ENCODE data around the gene FAT1. TPM values are rescaled to one million over a fixed set of nuclear protein-coding genes. Genes with fewer than 3 reads are reported as not detected.
A peak's percentile ranks its signal among the peaks of the same experiment; 100 is the strongest.

FAT1 gene
- total RNA-seq, 4 donors from 2014 or later = 73.1 to 95.6 (median 76.5) TPM

- intact Hi-C loops (cut with DNase I) = no loop called here
- no peaks in the 10 kb centered on the region for H3K36me3 ChIP-seq
- no peaks in the 10 kb centered on the region for H3K9me3 ChIP-seq
- TF ChIP-seq POLR2A (IDR thresholded peaks at IDR 0.05) (no peak), CTCF (IDR thresholded peaks at IDR 0.05) (no peak)
- peak; percentile 29 to 40 for DNase-seq
- H3K27me3 ChIP-seq = no peaks in the 10 kb centered on the region
- peak overlapping the region in 1 of 3 donors; percentile 8 for H3K4me3 ChIP-seq (replicated peaks in 1 of 3)
- H3K4me1 ChIP-seq = peaks cover 0 to 16% of the 10 kb centered on the region in 2 donors
- WGBS, 2 donors = 3% methylated on average over 12 of the region's 12 CpGs
- no peak overlapping the region for H3K27ac ChIP-seq
Observed at GRCh38 chr4:186554539-186554913, 169.1 kb downstream of the FAT1 start.

GRCh38 chr4:186553717-186554116, 169.9 kb downstream of the FAT1 start:
- no peak for TF ChIP-seq POLR2A (IDR thresholded peaks at IDR 0.05)
- TF ChIP-seq CTCF (IDR thresholded peaks at IDR 0.05) = no peak
- intact Hi-C loops (cut with DNase I) = no loop called here
- no peaks in the 10 kb centered on the region for H3K36me3 ChIP-seq
- H3K4me1 ChIP-seq = peaks cover 0 to 16% of the 10 kb centered on the region in 2 donors
- no peak overlapping the region for H3K27ac ChIP-seq
- no peak overlapping the region for H3K4me3 ChIP-seq (replicated peaks in 1 of 3)
- no peaks in the 10 kb centered on the region for H3K9me3 ChIP-seq
- WGBS, 2 donors = 51 to 57% methylated on average over 13 of the region's 13 CpGs
- H3K27me3 ChIP-seq = no peaks in the 10 kb centered on the region
- no peak for DNase-seq

- 91 to 92% methylated on average over 2 of the region's 2 CpGs for WGBS, 2 donors
- Histone ChIP-seq H3K36me3 (no peaks in the 10 kb centered on the region), H3K27me3 (no peaks in the 10 kb centered on the region)
Observed at GRCh38 chr4:186551849-186552248, 171.8 kb downstream of the FAT1 start.

GRCh38 chr4:186545436-186545835, 178.2 kb downstream of the FAT1 start:
- WGBS, 2 donors = 79 to 83% methylated on average over 7 of the region's 7 CpGs
- Histone ChIP-seq H3K36me3 (no peaks in the 10 kb centered on the region), H3K27me3 (no peaks in the 10 kb centered on the region), H3K27ac (no peak overlapping the region), H3K9me3 (no peaks in the 10 kb centered on the region), H3K4me3 (replicated peaks in 1 of 3) (no peak overlapping the region), H3K4me1 (no peaks in the 10 kb centered on the region)
- intact Hi-C loops (cut with DNase I) = no loop called here
- no peak for DNase-seq
- TF ChIP-seq CTCF (IDR thresholded peaks at IDR 0.05) = no peak
- no peak for TF ChIP-seq POLR2A (IDR thresholded peaks at IDR 0.05)

More at GRCh38 chr4:186551849-186552248, 171.8 kb downstream of the FAT1 start:
- Histone ChIP-seq H3K4me3 (replicated peaks in 1 of 3) (no peak overlapping the region), H3K27ac (no peak overlapping the region), H3K4me1 (peaks cover 0 to 16% of the 10 kb centered on the region in 2 donors), H3K9me3 (no peaks in the 10 kb centered on the region)
- no peak for DNase-seq
- TF ChIP-seq POLR2A (IDR thresholded peaks at IDR 0.05) = no peak
- no peak for TF ChIP-seq CTCF (IDR thresholded peaks at IDR 0.05)
- intact Hi-C loops (cut with DNase I) = no loop called here

GRCh38 chr4:186543206-186543605, 180.4 kb downstream of the FAT1 start:
- WGBS, 2 donors = 86 to 91% methylated on average over 2 of the region's 2 CpGs
- no peaks in the 10 kb centered on the region for H3K9me3 ChIP-seq
- no peak for DNase-seq
- no peaks in the 10 kb centered on the region for H3K4me1 ChIP-seq
- H3K36me3 ChIP-seq = no peaks in the 10 kb centered on the region
- no peak overlapping the region for H3K27ac ChIP-seq
- no peak for TF ChIP-seq POLR2A (IDR thresholded peaks at IDR 0.05)
- TF ChIP-seq CTCF (IDR thresholded peaks at IDR 0.05) = no peak
- H3K4me3 ChIP-seq (replicated peaks in 1 of 3) = no peak overlapping the region
- no peaks in the 10 kb centered on the region for H3K27me3 ChIP-seq
- intact Hi-C loops (cut with DNase I) = no loop called here

Measured in thyroid gland (tissue), 4 donors.